Measurements from ENCODE around the gene FASN.

DNA sequence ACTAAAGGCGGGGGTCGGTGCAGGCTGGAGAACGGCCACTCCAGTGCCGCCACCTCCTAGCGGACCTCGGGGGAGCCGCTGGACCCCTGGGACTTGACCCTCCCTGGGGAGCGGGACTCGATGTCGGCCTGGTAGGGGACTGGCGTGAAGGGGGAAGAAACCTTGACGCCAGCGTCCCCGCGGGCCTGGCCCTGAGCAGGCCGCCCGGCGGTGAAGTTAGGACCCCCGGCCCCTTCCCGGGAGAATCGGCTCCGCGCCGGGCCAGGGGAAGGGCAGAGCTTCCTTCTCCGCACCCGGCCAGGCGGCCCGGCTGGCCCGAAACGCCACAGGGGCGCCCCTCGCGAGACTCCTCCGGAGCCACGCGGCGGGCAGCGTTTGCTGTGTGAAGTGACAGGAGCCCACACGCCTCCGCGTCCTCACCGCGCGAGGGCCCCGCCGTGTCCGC lies 32.8 kb downstream of the FASN start:
- TF ChIP-seq CTCF (conservative IDR thresholded peaks at IDR 0.05; ENCODE audit: low read length) = 0 out of 2 replicates have a peak, but pooled peaks have one; percentile 13
- TF ChIP-seq EZH2phosphoT487 (IDR thresholded peaks at IDR 0.05; ENCODE audit: borderline replicate concordance, low read depth, low read length) = no peak
